GM21515 (cell line): ENCODE data around the gene HCN2.
"Not testable (repeated sequence)": the region's sequence is repeated elsewhere in the genome, so short reads cannot be mapped to it uniquely, and the experiment has no call there.

Source experiments
- ATAC-seq: cut with Tn5 transposase; IDR thresholded peaks from one replicate; pipeline ENCODE4 v1.9.1; 2021; ENCODE audit not compliant: unreplicated experiment

The HCN2 gene

GRCh38 chr19:584240-585001 is 5.3 kb upstream of the HCN2 start:
- ATAC-seq, result no peak

GRCh38 chr19:585146-585545 is 4.5 kb upstream of the HCN2 start:
- ATAC-seq, result not testable (repeated sequence)

GRCh38 chr19:585551-586110 is 4.0 kb upstream of the HCN2 start:
- no peak for ATAC-seq

GRCh38 chr19:588093-588740 is 1.5 kb upstream of the HCN2 start:
- ATAC-seq, result no peak

GRCh38 chr19:588741-589692 is 664 bp upstream of the HCN2 start:
- no peak for ATAC-seq

- no peak for ATAC-seq
Observed at GRCh38 chr19:590396-590745, 690 bp downstream of the HCN2 start.

GRCh38 chr19:590750-591098 is 1.0 kb downstream of the HCN2 start:
- ATAC-seq, result no peak

- ATAC-seq, result no peak
Observed at GRCh38 chr19:591099-591958, 1.6 kb downstream of the HCN2 start.

GRCh38 chr19:592101-592500 is 2.4 kb downstream of the HCN2 start:
- no peak for ATAC-seq

GRCh38 chr19:593055-593454 is 3.4 kb downstream of the HCN2 start:
- ATAC-seq, result no peak

GRCh38 chr19:593505-593904 is 3.8 kb downstream of the HCN2 start:
- ATAC-seq, result no peak

- no peak for ATAC-seq
Observed at GRCh38 chr19:594265-594870, 4.7 kb downstream of the HCN2 start.

GRCh38 chr19:595326-596262 is 5.9 kb downstream of the HCN2 start:
- ATAC-seq, result no peak

- no peak for ATAC-seq
Observed at GRCh38 chr19:596263-596655, 6.6 kb downstream of the HCN2 start.

- ATAC-seq, result no peak
Observed at GRCh38 chr19:597406-598315, 8.0 kb downstream of the HCN2 start.

- no peak for ATAC-seq
Observed at GRCh38 chr19:601310-601709, 11.6 kb downstream of the HCN2 start.

- ATAC-seq, result no peak
Observed at GRCh38 chr19:601790-602189, 12.1 kb downstream of the HCN2 start.
